ENCODE measurements around the gene NDP.

Gene NDP

GRCh38 chrX:43976205-43976604 lies 3.0 kb upstream of the NDP start:
- Histone ChIP-seq H3K9me2 (replicated peaks; ENCODE audit: insufficient read depth, low read length) (no peaks in the 10 kb centered on the region), H3F3A (ENCODE audit: insufficient read depth) (no peaks in the 10 kb centered on the region), H3K36me3 (ENCODE audit: low read length) (no peaks in the 10 kb centered on the region), H3K9me3 (ENCODE audit: insufficient read depth, low read length) (no peaks in the 10 kb centered on the region), H3K27ac (ENCODE audit: low read depth, low read length) (no peak overlapping the region), H3K9ac (ENCODE audit: low read length) (no peak overlapping the region), H3K27me3 (ENCODE audit: low read length) (no peaks in the 10 kb centered on the region), H4K20me1 (ENCODE audit: low read depth, low read length) (no peaks in the 10 kb centered on the region), H3K4me3 (ENCODE audit: insufficient read depth, low read length, poor library complexity, severe bottlenecking) (no peak overlapping the region), H3K79me2 (ENCODE audit: insufficient read depth, low read length) (no peaks in the 10 kb centered on the region), H2AFZ (ENCODE audit: low read depth, low read length, severe bottlenecking) (no peak overlapping the region), H3K4me2 (ENCODE audit: low read depth, low read length, poor library complexity, severe bottlenecking) (no peak overlapping the region)
- TF ChIP-seq EZH2phosphoT487 (conservative IDR thresholded peaks at IDR 0.05; ENCODE audit: low read length), result no peak
- TF ChIP-seq CTCF (IDR thresholded peaks at IDR 0.05; ENCODE audit: insufficient read depth, low read length, poor library complexity, severe bottlenecking), result no peak

GRCh38 chrX:43975796-43976195 lies 2.6 kb upstream of the NDP start:
- H3K4me2 ChIP-seq (ENCODE audit: low read depth, low read length, poor library complexity, severe bottlenecking), result no peak overlapping the region
- no peaks in the 10 kb centered on the region for H3K79me2 ChIP-seq (ENCODE audit: insufficient read depth, low read length)
- no peaks in the 10 kb centered on the region for H3K36me3 ChIP-seq (ENCODE audit: low read length)
- no peaks in the 10 kb centered on the region for H3K27me3 ChIP-seq (ENCODE audit: low read length)
- H3K27ac ChIP-seq (ENCODE audit: low read depth, low read length), result no peak overlapping the region
- no peaks in the 10 kb centered on the region for H3K9me2 ChIP-seq (replicated peaks; ENCODE audit: insufficient read depth, low read length)
- no peak overlapping the region for H2AFZ ChIP-seq (ENCODE audit: low read depth, low read length, severe bottlenecking)
- H4K20me1 ChIP-seq (ENCODE audit: low read depth, low read length), result no peaks in the 10 kb centered on the region
- no peak for TF ChIP-seq CTCF (IDR thresholded peaks at IDR 0.05; ENCODE audit: insufficient read depth, low read length, poor library complexity, severe bottlenecking)
- TF ChIP-seq EZH2phosphoT487 (conservative IDR thresholded peaks at IDR 0.05; ENCODE audit: low read length), result no peak
- H3K9ac ChIP-seq (ENCODE audit: low read length), result no peak overlapping the region
- no peak overlapping the region for H3K4me3 ChIP-seq (ENCODE audit: insufficient read depth, low read length, poor library complexity, severe bottlenecking)
- H3K9me3 ChIP-seq (ENCODE audit: insufficient read depth, low read length), result no peaks in the 10 kb centered on the region
- H3F3A ChIP-seq (ENCODE audit: insufficient read depth), result no peaks in the 10 kb centered on the region

- H3K9me3 ChIP-seq (ENCODE audit: insufficient read depth, low read length), result no peaks in the 10 kb centered on the region
- no peaks in the 10 kb centered on the region for H4K20me1 ChIP-seq (ENCODE audit: low read depth, low read length)
- H3K36me3 ChIP-seq (ENCODE audit: low read length), result no peaks in the 10 kb centered on the region
- no peaks in the 10 kb centered on the region for H3F3A ChIP-seq (ENCODE audit: insufficient read depth)
- no peak for TF ChIP-seq CTCF (IDR thresholded peaks at IDR 0.05; ENCODE audit: insufficient read depth, low read length, poor library complexity, severe bottlenecking)
- TF ChIP-seq EZH2phosphoT487 (conservative IDR thresholded peaks at IDR 0.05; ENCODE audit: low read length), result no peak
- H3K79me2 ChIP-seq (ENCODE audit: insufficient read depth, low read length), result no peaks in the 10 kb centered on the region
- H3K27me3 ChIP-seq (ENCODE audit: low read length), result no peaks in the 10 kb centered on the region
- no peak overlapping the region for H3K4me3 ChIP-seq (ENCODE audit: insufficient read depth, low read length, poor library complexity, severe bottlenecking)
- H3K27ac ChIP-seq (ENCODE audit: low read depth, low read length), result no peak overlapping the region
- H3K9ac ChIP-seq (ENCODE audit: low read length), result no peak overlapping the region
- H3K9me2 ChIP-seq (replicated peaks; ENCODE audit: insufficient read depth, low read length), result no peaks in the 10 kb centered on the region
- no peak overlapping the region for H2AFZ ChIP-seq (ENCODE audit: low read depth, low read length, severe bottlenecking)
- no peak overlapping the region for H3K4me2 ChIP-seq (ENCODE audit: low read depth, low read length, poor library complexity, severe bottlenecking)
These were observed 1.7 kb upstream of the NDP start for GRCh38 chrX:43974741-43975465.
